ENCODE measurements around the gene ANAPC13.

Gene ANAPC13

DNA sequence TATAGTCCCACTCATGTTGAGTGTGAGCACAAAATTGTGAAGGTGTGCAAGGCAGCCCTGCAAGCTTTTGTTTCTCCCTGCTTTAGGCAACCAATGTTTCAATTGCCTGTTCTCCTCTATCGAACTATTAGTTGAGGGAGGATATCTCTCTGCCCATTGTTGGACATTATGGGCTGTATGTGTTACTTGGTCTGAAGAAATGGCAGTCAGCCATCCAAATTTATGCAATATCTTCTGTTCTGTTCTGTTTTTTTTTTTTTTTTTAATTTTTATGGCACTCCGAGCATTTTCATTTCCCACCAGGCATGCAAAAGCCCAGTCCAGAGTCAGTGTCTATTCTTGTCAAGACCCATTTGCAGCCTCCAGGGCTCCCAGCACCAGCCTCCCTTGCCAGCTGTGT is 44.0 kb downstream of the ANAPC13 start:
- TF ChIP-seq, protein P1, sequence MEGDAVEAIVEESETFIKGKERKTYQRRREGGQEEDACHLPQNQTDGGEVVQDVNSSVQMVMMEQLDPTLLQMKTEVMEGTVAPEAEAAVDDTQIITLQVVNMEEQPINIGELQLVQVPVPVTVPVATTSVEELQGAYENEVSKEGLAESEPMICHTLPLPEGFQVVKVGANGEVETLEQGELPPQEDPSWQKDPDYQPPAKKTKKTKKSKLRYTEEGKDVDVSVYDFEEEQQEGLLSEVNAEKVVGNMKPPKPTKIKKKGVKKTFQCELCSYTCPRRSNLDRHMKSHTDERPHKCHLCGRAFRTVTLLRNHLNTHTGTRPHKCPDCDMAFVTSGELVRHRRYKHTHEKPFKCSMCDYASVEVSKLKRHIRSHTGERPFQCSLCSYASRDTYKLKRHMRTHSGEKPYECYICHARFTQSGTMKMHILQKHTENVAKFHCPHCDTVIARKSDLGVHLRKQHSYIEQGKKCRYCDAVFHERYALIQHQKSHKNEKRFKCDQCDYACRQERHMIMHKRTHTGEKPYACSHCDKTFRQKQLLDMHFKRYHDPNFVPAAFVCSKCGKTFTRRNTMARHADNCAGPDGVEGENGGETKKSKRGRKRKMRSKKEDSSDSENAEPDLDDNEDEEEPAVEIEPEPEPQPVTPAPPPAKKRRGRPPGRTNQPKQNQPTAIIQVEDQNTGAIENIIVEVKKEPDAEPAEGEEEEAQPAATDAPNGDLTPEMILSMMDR (IDR thresholded peaks at IDR 0.05; ENCODE audit: insufficient read depth, low read length, poor library complexity, severe bottlenecking): no peak
- no peak for TF ChIP-seq EZH2phosphoT487 (conservative IDR thresholded peaks at IDR 0.05; ENCODE audit: low read length)

DNA sequence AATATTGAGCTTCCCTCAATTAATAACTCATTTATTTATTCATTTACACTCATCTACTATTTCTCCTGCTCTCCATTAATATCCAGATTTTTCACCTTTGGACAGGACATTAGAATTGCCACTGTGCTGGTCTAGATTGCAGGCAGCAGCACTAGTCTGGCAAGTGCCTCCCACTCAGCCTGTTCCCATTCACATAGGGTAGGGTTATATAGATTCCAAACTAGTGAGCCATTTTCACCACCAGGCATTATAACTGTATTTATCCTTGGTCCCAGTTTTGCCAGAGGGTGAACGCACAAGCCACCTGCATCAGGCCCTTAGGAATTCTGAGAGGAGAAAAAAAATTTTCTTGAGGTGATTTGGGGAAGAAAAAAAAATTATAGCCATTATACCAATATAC is 44.5 kb downstream of the ANAPC13 start:
- H3K9ac ChIP-seq (ENCODE audit: low read length): no peak overlapping the region
- H4K20me1 ChIP-seq (ENCODE audit: low read depth, low read length): no peaks in the 10 kb centered on the region
- no peak overlapping the region for H3K4me3 ChIP-seq (ENCODE audit: insufficient read depth, low read length, poor library complexity, severe bottlenecking)
- no peak overlapping the region for H3K4me2 ChIP-seq (ENCODE audit: low read depth, low read length, poor library complexity, severe bottlenecking)
- TF ChIP-seq EZH2phosphoT487 (conservative IDR thresholded peaks at IDR 0.05; ENCODE audit: low read length): no peak
- TF ChIP-seq, protein P1 (IDR thresholded peaks at IDR 0.05; ENCODE audit: insufficient read depth, low read length, poor library complexity, severe bottlenecking): no peak
- H3K27ac ChIP-seq (ENCODE audit: low read depth, low read length): no peak overlapping the region
- no peaks in the 10 kb centered on the region for H3K36me3 ChIP-seq (ENCODE audit: low read length)
- no peaks in the 10 kb centered on the region for H3F3A ChIP-seq (ENCODE audit: insufficient read depth)
- H3K27me3 ChIP-seq (ENCODE audit: low read length): no peaks in the 10 kb centered on the region
- H3K9me2 ChIP-seq (replicated peaks; ENCODE audit: insufficient read depth, low read length): no peaks in the 10 kb centered on the region
- no peaks in the 10 kb centered on the region for H3K79me2 ChIP-seq (ENCODE audit: insufficient read depth, low read length)
- H3K9me3 ChIP-seq (ENCODE audit: insufficient read depth, low read length): no peaks in the 10 kb centered on the region
- no peak overlapping the region for H2AFZ ChIP-seq (ENCODE audit: low read depth, low read length, severe bottlenecking)

More for the DNA sequence above, 44.0 kb downstream of the ANAPC13 start:
- Histone ChIP-seq H3K9ac (ENCODE audit: low read length) (no peak overlapping the region), H3K9me3 (ENCODE audit: insufficient read depth, low read length) (no peaks in the 10 kb centered on the region), H3K4me3 (ENCODE audit: insufficient read depth, low read length, poor library complexity, severe bottlenecking) (no peak overlapping the region), H3K36me3 (ENCODE audit: low read length) (no peaks in the 10 kb centered on the region), H3K27me3 (ENCODE audit: low read length) (no peaks in the 10 kb centered on the region), H3K79me2 (ENCODE audit: insufficient read depth, low read length) (no peaks in the 10 kb centered on the region), H3F3A (ENCODE audit: insufficient read depth) (no peaks in the 10 kb centered on the region), H2AFZ (ENCODE audit: low read depth, low read length, severe bottlenecking) (no peak overlapping the region), H4K20me1 (ENCODE audit: low read depth, low read length) (no peaks in the 10 kb centered on the region), H3K27ac (ENCODE audit: low read depth, low read length) (no peak overlapping the region), H3K4me2 (ENCODE audit: low read depth, low read length, poor library complexity, severe bottlenecking) (no peak overlapping the region), H3K9me2 (replicated peaks; ENCODE audit: insufficient read depth, low read length) (no peaks in the 10 kb centered on the region)

DNA sequence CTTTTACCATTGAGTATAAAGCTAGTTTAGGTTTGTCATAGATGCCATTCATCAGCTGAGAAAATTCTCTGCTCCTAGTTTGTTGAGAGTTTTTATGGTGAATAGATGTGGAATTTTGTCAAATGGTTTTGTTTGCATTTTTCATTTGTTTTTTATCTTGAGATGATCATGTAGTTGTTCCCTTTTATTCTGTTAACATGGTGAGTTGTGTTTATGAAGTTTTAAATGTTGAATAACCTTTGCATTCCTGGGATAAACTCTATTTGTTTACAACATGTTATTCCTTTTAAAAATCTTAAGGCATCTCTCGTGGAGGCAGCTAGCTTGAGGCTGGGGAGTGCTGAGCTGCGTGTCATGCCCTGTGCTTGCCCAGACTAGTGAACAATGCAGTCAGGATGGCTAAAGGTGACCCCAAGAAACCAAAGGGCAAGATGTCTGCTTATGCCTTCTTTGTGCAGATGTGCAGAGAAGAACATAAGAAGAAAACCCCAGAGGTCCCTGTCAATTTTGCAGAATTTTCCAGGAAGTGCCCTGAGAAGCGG is 48.5 kb downstream of the ANAPC13 start:
- H2AFZ ChIP-seq (ENCODE audit: low read depth, low read length, severe bottlenecking): no peak overlapping the region
- no peaks in the 10 kb centered on the region for H3K9me2 ChIP-seq (replicated peaks; ENCODE audit: insufficient read depth, low read length)
- H3K27me3 ChIP-seq (ENCODE audit: low read length): no peaks in the 10 kb centered on the region
- no peaks in the 10 kb centered on the region for H4K20me1 ChIP-seq (ENCODE audit: low read depth, low read length)
- TF ChIP-seq EZH2phosphoT487 (conservative IDR thresholded peaks at IDR 0.05; ENCODE audit: low read length): no peak
- TF ChIP-seq, protein P1 (IDR thresholded peaks at IDR 0.05; ENCODE audit: insufficient read depth, low read length, poor library complexity, severe bottlenecking): no peak
- no peak overlapping the region for H3K27ac ChIP-seq (ENCODE audit: low read depth, low read length)
- H3K4me2 ChIP-seq (ENCODE audit: low read depth, low read length, poor library complexity, severe bottlenecking): no peak overlapping the region
- no peaks in the 10 kb centered on the region for H3K9me3 ChIP-seq (ENCODE audit: insufficient read depth, low read length)
- no peaks in the 10 kb centered on the region for H3K79me2 ChIP-seq (ENCODE audit: insufficient read depth, low read length)
- H3F3A ChIP-seq (ENCODE audit: insufficient read depth): no peaks in the 10 kb centered on the region
- H3K9ac ChIP-seq (ENCODE audit: low read length): no peak overlapping the region
- H3K4me3 ChIP-seq (ENCODE audit: insufficient read depth, low read length, poor library complexity, severe bottlenecking): no peak overlapping the region
- H3K36me3 ChIP-seq (ENCODE audit: low read length): no peaks in the 10 kb centered on the region
